Lower lobe of right lung (tissue), 2 donors: ENCODE measurements around the gene NSUN2. TPM values are rescaled to one million over a fixed set of nuclear protein-coding genes. Genes with fewer than 3 reads are reported as not detected.

Source experiments
- ATAC-seq, 2 donors: fragments of 200-7000 bp; cut with Tn5 transposase; one replicate each; pipeline ENCODE4 v1.9.1; 2020 to 2022; ENCODE audit warnings: mild to moderate bottlenecking in 2 of 2, moderate library complexity in 2 of 2
- DNase-seq: peaks from one replicate; pipeline ENCODE4 v3.0.0-alpha.2; 2020
- H3K27ac ChIP-seq: fragments of 200-600 bp; one replicate; pipeline ENCODE4 v1.8.0; 2022
- H3K27me3 ChIP-seq: fragments of 200-600 bp; one replicate; pipeline ENCODE4 v1.8.0; 2022; ENCODE audit warnings: low read depth
- H3K36me3 ChIP-seq: fragments of 200-600 bp; one replicate; pipeline ENCODE4 v1.8.0; 2022; ENCODE audit warnings: mild to moderate bottlenecking
- H3K4me1 ChIP-seq: fragments of 200-600 bp; one replicate; pipeline ENCODE4 v1.8.0; 2022
- H3K4me3 ChIP-seq: fragments of 200-600 bp; one replicate; pipeline ENCODE4 v1.8.0; 2022; ENCODE audit warnings: mild to moderate bottlenecking
- H3K9me3 ChIP-seq: fragments of 200-600 bp; one replicate; pipeline ENCODE4 v1.8.0; 2022
- intact Hi-C: fragments of 100-400 bp; cut with DNase I; formaldehyde crosslinking; loops from one replicate; pipeline ENCODE4 v1.11.0; 2022
- total RNA-seq: library from RNA; stranded (reverse); fragmentation: NEBNext Ultra II Directional; extraction: Animal tissue kit (Norgen Biotek cat#: 25700); gene quantifications from one replicate; pipeline ENCODE4 v1.2.1, GENCODE V29; 2021
- TF ChIP-seq, protein P1 (sequence below): fragments of 200-600 bp; IDR thresholded peaks from one replicate; pipeline ENCODE4 v1.8.0; 2022; ENCODE audit warnings: antibody characterized with exemption, mild to moderate bottlenecking
- donor health status: DM: no; HTN: yes; CAD: no; lungs with severe emphysema.

NSUN2 gene
- total RNA-seq, 1 donor from 2014 or later = 43.3 TPM

DNA sequence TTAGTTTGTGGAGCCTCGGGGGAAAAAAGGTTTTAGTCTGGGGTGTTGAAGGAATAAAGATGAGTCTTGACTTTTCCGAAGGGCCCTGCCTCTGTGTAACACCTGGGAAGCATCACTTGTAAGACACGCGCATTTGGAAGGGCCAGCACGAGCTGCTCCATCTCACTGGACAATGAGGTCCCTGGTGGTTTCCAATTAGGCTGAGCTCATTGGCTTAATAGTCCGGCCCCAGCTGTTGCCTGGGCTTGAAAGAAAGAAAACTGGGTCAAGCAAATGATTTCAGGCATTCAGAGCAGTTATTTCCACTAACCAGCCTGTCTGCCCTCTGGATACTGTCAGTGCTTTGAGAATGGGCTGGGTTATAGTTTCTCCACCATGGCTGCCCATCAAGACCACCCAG is 64.5 kb downstream of the NSUN2 start:
- no peak for DNase-seq
- Histone ChIP-seq H3K27me3 (peaks cover 6% of the 10 kb centered on the region), H3K27ac (no peak overlapping the region), H3K4me3 (no peak overlapping the region), H3K4me1 (no peaks in the 10 kb centered on the region), H3K9me3 (no peaks in the 10 kb centered on the region), H3K36me3 (no peaks in the 10 kb centered on the region)
- intact Hi-C loops = no loop called here
- no peak for ATAC-seq
- TF ChIP-seq, protein P1, sequence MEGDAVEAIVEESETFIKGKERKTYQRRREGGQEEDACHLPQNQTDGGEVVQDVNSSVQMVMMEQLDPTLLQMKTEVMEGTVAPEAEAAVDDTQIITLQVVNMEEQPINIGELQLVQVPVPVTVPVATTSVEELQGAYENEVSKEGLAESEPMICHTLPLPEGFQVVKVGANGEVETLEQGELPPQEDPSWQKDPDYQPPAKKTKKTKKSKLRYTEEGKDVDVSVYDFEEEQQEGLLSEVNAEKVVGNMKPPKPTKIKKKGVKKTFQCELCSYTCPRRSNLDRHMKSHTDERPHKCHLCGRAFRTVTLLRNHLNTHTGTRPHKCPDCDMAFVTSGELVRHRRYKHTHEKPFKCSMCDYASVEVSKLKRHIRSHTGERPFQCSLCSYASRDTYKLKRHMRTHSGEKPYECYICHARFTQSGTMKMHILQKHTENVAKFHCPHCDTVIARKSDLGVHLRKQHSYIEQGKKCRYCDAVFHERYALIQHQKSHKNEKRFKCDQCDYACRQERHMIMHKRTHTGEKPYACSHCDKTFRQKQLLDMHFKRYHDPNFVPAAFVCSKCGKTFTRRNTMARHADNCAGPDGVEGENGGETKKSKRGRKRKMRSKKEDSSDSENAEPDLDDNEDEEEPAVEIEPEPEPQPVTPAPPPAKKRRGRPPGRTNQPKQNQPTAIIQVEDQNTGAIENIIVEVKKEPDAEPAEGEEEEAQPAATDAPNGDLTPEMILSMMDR = no peak

- H3K4me3 ChIP-seq = no peak overlapping the region
- TF ChIP-seq, protein P1 = no peak
- no peaks in the 10 kb centered on the region for H3K4me1 ChIP-seq
- H3K27me3 ChIP-seq = peaks cover 3% of the 10 kb centered on the region
- ATAC-seq (no peak), DNase-seq (no peak)
- no peaks in the 10 kb centered on the region for H3K36me3 ChIP-seq
- intact Hi-C loops = no loop called here
- no peak overlapping the region for H3K27ac ChIP-seq
- H3K9me3 ChIP-seq = no peaks in the 10 kb centered on the region
Measured at GRCh38 chr5:6567835-6568234, 65.0 kb downstream of the NSUN2 start.

GRCh38 chr5:6567068-6567467 is 65.8 kb downstream of the NSUN2 start:
- intact Hi-C loops = no loop called here
- Histone ChIP-seq H3K27ac (no peak overlapping the region), H3K27me3 (no peaks in the 10 kb centered on the region), H3K4me3 (no peak overlapping the region), H3K4me1 (no peaks in the 10 kb centered on the region), H3K9me3 (no peaks in the 10 kb centered on the region), H3K36me3 (no peaks in the 10 kb centered on the region)
- TF ChIP-seq, protein P1 = no peak
- no peak for ATAC-seq
- no peak for DNase-seq

DNA sequence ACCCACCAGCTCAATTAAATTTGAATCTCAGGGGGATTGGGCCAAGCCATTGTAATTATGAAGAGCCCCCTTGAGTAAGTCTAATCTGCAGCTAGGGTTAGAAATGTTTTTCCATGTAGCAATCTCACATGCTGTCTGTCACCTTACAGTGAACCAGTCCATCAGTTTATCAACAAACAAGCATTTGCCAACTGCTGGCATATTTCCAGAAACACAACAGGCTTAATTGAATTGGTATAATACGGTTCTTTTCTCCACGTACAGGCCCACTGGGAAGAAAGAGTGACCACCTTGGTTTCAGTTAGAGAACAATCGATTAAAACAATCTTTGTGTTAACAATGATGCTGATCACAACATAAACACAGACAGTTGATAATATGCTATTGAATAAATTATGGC is 67.4 kb downstream of the NSUN2 start:
- Histone ChIP-seq H3K9me3 (no peaks in the 10 kb centered on the region), H3K27me3 (no peaks in the 10 kb centered on the region), H3K4me1 (no peaks in the 10 kb centered on the region), H3K36me3 (no peaks in the 10 kb centered on the region), H3K27ac (no peak overlapping the region), H3K4me3 (no peak overlapping the region)
- no peak for DNase-seq
- no peak for ATAC-seq
- TF ChIP-seq, protein P1 = no peak
- intact Hi-C loops = no loop called here

DNA sequence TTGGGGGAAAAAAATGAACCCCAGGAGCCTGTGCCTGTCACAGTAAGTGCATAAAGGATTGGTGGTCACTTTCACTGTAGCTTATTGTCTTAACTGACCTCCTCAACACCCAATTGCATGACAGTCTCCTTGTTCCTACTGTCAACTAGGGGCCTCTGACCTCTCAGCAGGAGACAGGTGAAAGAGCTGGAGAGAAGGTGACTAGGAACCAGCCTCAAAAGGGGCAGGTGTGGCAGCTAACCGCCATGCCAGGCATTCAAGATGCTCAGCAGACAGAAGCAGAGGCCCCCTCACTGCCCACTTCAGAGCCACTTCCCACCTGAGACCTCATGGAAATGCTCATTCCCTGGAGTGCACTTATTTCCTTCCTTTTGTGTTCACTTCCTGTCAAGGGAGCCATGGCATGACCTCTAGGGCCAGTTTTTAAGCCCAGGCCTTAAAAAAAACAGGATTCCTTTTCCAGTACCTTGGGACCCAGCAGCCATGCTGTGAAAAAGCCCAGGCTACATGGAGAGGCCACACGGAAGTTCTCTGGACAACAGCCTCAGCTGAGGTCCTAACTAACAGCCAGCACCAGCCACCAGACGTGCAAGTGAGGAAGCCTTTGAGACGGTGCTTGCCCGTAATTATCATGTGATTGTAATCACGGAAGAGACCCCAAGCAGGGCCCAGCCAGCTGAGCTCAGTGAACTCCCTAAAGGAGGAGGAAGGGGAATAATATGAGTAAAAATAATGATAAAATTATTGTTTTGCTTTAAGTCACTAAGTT is 74.9 kb downstream of the NSUN2 start:
- no peak overlapping the region for H3K27ac ChIP-seq
- intact Hi-C loops = no loop called here
- H3K36me3 ChIP-seq = no peaks in the 10 kb centered on the region
- TF ChIP-seq, protein P1 = no peak
- DNase-seq (no peak), ATAC-seq (no peak)
- H3K4me3 ChIP-seq = no peak overlapping the region
- H3K27me3 ChIP-seq = peaks cover 10% of the 10 kb centered on the region
- no peaks in the 10 kb centered on the region for H3K4me1 ChIP-seq
- no peaks in the 10 kb centered on the region for H3K9me3 ChIP-seq
